ENCODE data around the gene NPHP4. TPM values are rescaled to one million over a fixed set of nuclear protein-coding genes. Genes with fewer than 3 reads are reported as not detected.

Gene NPHP4
- total and polyA plus RNA-seq, 4 donors = 1.7 to 5.6 (median 3.5) TPM

DNA sequence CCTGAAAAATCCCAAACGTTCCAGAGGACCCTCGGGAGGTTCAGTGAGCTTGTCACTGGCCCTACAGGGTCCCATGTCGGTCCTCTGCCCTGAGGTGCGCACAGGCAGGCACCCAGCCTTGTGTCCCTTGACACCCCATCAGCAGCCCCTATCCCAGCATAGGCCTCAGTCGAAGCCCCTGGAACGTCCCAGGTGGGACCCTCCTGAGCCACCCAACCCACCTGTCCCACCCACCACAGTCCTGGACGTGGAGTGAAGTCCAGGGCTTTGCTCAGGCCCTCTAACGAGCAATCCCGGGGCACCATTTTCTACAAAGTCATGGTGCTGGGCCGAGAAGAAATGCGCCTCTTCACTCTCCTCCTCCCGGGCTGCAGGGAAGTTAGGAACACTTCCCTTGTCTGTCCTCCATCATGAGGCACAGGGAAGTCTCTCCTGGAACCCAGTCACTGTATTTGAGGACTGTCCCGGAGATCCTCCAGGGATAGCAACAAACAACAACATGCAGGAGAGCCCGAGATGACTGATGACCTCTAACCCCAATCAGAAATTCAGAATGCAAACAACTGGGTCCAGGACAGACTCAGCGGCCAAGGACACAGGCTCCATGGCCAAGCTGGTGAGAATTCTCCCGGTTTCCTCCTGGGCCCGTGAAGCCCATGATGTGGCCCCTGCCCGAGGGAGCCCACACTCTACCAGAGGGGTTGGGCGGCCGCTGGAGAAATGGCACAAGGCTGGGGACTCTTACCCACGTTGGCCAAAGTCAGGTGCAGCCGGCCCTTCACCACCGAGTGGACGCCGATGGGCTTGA, 105.5 kb downstream of the NPHP4 start:
- Histone ChIP-seq H3K27ac (ENCODE audit: low read depth in 1 of 2, low read length in 2 of 2) (no peak overlapping the region), H3K4me3 (ENCODE audit: low read depth in 1 of 3, low read length in 3 of 3) (no peak overlapping the region), H3K9ac (ENCODE audit: low read depth in 1 of 2, low read length in 2 of 2) (no peak overlapping the region), H3K9me3 (ENCODE audit: control insufficient read depth in 4 of 4, low read length in 3 of 4) (no peaks in the 10 kb centered on the region), H3K36me3 (ENCODE audit: control insufficient read depth in 4 of 4, insufficient read depth in 3 of 4, low read depth in 1 of 4, low read length in 3 of 4) (no peaks in the 10 kb centered on the region), H3K27me3 (ENCODE audit: control insufficient read depth in 4 of 4, insufficient read depth in 4 of 4, low read length in 3 of 4) (no peaks in the 10 kb centered on the region), H3K4me1 (ENCODE audit: control insufficient read depth in 4 of 4, insufficient read depth in 4 of 4, low read length in 3 of 4) (no peaks in the 10 kb centered on the region)
- 90% methylated on average over 25 of the region's 25 CpGs for WGBS
- no peak for DNase-seq (ENCODE audit: low spot score)
- TF ChIP-seq, protein P1, sequence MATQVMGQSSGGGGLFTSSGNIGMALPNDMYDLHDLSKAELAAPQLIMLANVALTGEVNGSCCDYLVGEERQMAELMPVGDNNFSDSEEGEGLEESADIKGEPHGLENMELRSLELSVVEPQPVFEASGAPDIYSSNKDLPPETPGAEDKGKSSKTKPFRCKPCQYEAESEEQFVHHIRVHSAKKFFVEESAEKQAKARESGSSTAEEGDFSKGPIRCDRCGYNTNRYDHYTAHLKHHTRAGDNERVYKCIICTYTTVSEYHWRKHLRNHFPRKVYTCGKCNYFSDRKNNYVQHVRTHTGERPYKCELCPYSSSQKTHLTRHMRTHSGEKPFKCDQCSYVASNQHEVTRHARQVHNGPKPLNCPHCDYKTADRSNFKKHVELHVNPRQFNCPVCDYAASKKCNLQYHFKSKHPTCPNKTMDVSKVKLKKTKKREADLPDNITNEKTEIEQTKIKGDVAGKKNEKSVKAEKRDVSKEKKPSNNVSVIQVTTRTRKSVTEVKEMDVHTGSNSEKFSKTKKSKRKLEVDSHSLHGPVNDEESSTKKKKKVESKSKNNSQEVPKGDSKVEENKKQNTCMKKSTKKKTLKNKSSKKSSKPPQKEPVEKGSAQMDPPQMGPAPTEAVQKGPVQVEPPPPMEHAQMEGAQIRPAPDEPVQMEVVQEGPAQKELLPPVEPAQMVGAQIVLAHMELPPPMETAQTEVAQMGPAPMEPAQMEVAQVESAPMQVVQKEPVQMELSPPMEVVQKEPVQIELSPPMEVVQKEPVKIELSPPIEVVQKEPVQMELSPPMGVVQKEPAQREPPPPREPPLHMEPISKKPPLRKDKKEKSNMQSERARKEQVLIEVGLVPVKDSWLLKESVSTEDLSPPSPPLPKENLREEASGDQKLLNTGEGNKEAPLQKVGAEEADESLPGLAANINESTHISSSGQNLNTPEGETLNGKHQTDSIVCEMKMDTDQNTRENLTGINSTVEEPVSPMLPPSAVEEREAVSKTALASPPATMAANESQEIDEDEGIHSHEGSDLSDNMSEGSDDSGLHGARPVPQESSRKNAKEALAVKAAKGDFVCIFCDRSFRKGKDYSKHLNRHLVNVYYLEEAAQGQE (IDR thresholded peaks at IDR 0.05) = no peak
- TF ChIP-seq GABPA (IDR thresholded peaks at IDR 0.05 in 1 of 2, conservative IDR thresholded peaks at IDR 0.05 in 1 of 2) = no peak
- TF ChIP-seq FOXA2 (IDR thresholded peaks at IDR 0.05) = no peak
- TF ChIP-seq NR2F2 (IDR thresholded peaks at IDR 0.05) = no peak
- TF ChIP-seq, protein P2, sequence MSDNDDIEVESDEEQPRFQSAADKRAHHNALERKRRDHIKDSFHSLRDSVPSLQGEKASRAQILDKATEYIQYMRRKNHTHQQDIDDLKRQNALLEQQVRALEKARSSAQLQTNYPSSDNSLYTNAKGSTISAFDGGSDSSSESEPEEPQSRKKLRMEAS (IDR thresholded peaks at IDR 0.05) = no peak
- no peak for TF ChIP-seq RXRA (IDR thresholded peaks at IDR 0.05)
- no peak for TF ChIP-seq HNF4G (IDR thresholded peaks at IDR 0.05)

DNA sequence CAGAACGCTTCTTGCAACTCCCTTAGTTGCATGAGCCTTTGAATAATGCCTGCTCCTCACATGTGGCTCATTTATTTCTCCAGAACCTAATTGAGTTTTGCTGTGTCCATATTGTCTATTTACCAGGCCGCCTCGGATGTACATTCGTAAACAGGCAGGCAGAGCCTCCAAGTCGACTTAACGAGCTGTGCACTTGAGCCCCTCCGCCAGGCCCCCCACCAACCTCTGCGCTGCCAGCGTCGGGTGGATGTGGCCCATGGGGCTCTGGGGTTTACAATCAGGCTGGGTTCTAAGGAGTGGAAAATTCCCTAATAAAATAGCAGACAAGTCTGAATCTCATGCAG, 106.1 kb downstream of the NPHP4 start:
- Histone ChIP-seq H3K9ac (ENCODE audit: low read depth in 1 of 2, low read length in 2 of 2) (no peak overlapping the region), H3K36me3 (ENCODE audit: control insufficient read depth in 4 of 4, insufficient read depth in 3 of 4, low read depth in 1 of 4, low read length in 3 of 4) (no peaks in the 10 kb centered on the region), H3K9me3 (ENCODE audit: control insufficient read depth in 4 of 4, low read length in 3 of 4) (no peaks in the 10 kb centered on the region), H3K27ac (ENCODE audit: low read depth in 1 of 2, low read length in 2 of 2) (no peak overlapping the region), H3K4me1 (ENCODE audit: control insufficient read depth in 4 of 4, insufficient read depth in 4 of 4, low read length in 3 of 4) (no peaks in the 10 kb centered on the region), H3K4me3 (ENCODE audit: low read depth in 1 of 3, low read length in 3 of 3) (no peak overlapping the region), H3K27me3 (ENCODE audit: control insufficient read depth in 4 of 4, insufficient read depth in 4 of 4, low read length in 3 of 4) (no peaks in the 10 kb centered on the region)
- no peak for DNase-seq (ENCODE audit: low spot score)
- 91% methylated on average over 10 of the region's 10 CpGs for WGBS
- TF ChIP-seq, protein P3, sequence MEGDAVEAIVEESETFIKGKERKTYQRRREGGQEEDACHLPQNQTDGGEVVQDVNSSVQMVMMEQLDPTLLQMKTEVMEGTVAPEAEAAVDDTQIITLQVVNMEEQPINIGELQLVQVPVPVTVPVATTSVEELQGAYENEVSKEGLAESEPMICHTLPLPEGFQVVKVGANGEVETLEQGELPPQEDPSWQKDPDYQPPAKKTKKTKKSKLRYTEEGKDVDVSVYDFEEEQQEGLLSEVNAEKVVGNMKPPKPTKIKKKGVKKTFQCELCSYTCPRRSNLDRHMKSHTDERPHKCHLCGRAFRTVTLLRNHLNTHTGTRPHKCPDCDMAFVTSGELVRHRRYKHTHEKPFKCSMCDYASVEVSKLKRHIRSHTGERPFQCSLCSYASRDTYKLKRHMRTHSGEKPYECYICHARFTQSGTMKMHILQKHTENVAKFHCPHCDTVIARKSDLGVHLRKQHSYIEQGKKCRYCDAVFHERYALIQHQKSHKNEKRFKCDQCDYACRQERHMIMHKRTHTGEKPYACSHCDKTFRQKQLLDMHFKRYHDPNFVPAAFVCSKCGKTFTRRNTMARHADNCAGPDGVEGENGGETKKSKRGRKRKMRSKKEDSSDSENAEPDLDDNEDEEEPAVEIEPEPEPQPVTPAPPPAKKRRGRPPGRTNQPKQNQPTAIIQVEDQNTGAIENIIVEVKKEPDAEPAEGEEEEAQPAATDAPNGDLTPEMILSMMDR (IDR thresholded peaks at IDR 0.05; ENCODE audit: low read depth, low read length, missing input control) = no peak
- TF ChIP-seq, protein P2 (IDR thresholded peaks at IDR 0.05) = no peak
- no peak for TF ChIP-seq GABPA (IDR thresholded peaks at IDR 0.05 in 1 of 2, conservative IDR thresholded peaks at IDR 0.05 in 1 of 2)
- no peak for TF ChIP-seq HNF4G (IDR thresholded peaks at IDR 0.05)
- TF ChIP-seq SP1 (IDR thresholded peaks at IDR 0.05) = no peak
- no peak for TF ChIP-seq HNF4A (conservative IDR thresholded peaks at IDR 0.05)
- TF ChIP-seq, protein P4, sequence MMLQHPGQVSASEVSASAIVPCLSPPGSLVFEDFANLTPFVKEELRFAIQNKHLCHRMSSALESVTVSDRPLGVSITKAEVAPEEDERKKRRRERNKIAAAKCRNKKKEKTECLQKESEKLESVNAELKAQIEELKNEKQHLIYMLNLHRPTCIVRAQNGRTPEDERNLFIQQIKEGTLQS (IDR thresholded peaks at IDR 0.05) = no peak
- TF ChIP-seq, protein P5, sequence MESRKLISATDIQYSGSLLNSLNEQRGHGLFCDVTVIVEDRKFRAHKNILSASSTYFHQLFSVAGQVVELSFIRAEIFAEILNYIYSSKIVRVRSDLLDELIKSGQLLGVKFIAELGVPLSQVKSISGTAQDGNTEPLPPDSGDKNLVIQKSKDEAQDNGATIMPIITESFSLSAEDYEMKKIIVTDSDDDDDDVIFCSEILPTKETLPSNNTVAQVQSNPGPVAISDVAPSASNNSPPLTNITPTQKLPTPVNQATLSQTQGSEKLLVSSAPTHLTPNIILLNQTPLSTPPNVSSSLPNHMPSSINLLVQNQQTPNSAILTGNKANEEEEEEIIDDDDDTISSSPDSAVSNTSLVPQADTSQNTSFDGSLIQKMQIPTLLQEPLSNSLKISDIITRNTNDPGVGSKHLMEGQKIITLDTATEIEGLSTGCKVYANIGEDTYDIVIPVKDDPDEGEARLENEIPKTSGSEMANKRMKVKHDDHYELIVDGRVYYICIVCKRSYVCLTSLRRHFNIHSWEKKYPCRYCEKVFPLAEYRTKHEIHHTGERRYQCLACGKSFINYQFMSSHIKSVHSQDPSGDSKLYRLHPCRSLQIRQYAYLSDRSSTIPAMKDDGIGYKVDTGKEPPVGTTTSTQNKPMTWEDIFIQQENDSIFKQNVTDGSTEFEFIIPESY (IDR thresholded peaks at IDR 0.05) = no peak
- TF ChIP-seq TAF1 (conservative IDR thresholded peaks at IDR 0.05) = no peak
- TF ChIP-seq, protein P1 (IDR thresholded peaks at IDR 0.05) = no peak
- no peak for TF ChIP-seq FOXA1 (IDR thresholded peaks at IDR 0.05)
- no peak for TF ChIP-seq RAD21 (IDR thresholded peaks at IDR 0.05)
- no peak for TF ChIP-seq RXRA (IDR thresholded peaks at IDR 0.05)
- TF ChIP-seq YY1 (IDR thresholded peaks at IDR 0.05) = no peak
- TF ChIP-seq EGR1 (IDR thresholded peaks at IDR 0.05; ENCODE audit: low read depth in 2 of 2) = no peak
- no peak for TF ChIP-seq NR2F2 (IDR thresholded peaks at IDR 0.05)

Measured in liver (tissue), 9 donors.